ENCODE measurements around the gene WWC2.

DNA sequence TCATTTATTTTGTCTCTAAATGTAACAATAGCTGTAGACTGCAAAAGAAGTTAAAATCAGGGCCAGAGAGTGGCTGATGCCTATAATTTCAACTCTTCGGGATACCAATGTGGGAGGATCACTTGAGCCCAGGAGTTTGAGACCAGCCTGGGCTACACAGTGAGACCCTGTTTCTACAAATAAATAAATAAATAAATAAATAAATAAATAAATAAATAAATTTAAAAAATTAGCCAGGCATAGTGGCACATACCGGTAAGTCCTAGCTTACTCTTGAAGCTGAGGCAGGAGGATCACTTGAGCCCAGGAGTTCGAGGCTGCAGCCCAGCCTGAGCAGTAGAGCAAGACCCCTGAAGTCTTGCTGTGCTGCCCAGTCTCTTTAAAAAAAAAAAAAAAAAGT, 79.1 kb downstream of the WWC2 start:
- TF ChIP-seq, protein P1, sequence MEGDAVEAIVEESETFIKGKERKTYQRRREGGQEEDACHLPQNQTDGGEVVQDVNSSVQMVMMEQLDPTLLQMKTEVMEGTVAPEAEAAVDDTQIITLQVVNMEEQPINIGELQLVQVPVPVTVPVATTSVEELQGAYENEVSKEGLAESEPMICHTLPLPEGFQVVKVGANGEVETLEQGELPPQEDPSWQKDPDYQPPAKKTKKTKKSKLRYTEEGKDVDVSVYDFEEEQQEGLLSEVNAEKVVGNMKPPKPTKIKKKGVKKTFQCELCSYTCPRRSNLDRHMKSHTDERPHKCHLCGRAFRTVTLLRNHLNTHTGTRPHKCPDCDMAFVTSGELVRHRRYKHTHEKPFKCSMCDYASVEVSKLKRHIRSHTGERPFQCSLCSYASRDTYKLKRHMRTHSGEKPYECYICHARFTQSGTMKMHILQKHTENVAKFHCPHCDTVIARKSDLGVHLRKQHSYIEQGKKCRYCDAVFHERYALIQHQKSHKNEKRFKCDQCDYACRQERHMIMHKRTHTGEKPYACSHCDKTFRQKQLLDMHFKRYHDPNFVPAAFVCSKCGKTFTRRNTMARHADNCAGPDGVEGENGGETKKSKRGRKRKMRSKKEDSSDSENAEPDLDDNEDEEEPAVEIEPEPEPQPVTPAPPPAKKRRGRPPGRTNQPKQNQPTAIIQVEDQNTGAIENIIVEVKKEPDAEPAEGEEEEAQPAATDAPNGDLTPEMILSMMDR (IDR thresholded peaks at IDR 0.05; ENCODE audit: low read depth, low read length), result no peak
- TF ChIP-seq EZH2phosphoT487 (IDR thresholded peaks at IDR 0.05; ENCODE audit: low read depth), result no peak
